GM12878 (cell line): ENCODE measurements around the gene COL4A5.
A peak's percentile ranks its signal among the peaks of the same experiment; 100 is the strongest.

Experiments
- HCFC1 ChIP-seq: fragments of 150-350 bp; IDR thresholded peaks from 2 replicates; pipeline ENCODE4 v1.6.1; 2014; ENCODE audit warnings: low read length
- TF ChIP-seq, protein P1 (sequence below), 3 experiments: IDR thresholded peaks in 2 of 3; conservative IDR thresholded peaks in 1 of 3; 2 replicates each; pipeline ENCODE4 v1.5.1; 2011; ENCODE audit warnings: low read depth in 3 of 3, low read length in 3 of 3, mild to moderate bottlenecking in 3 of 3, control low read depth in 2 of 3, moderate library complexity in 2 of 3, inconsistent platforms in 1 of 3, mixed read lengths in 1 of 3; ENCODE audit not compliant: control insufficient read depth in 2 of 3, insufficient read depth in 1 of 3; ENCODE audit errors: extremely low read depth in 1 of 3
- TF ChIP-seq, protein P2 (sequence below): IDR thresholded peaks from 2 replicates; pipeline ENCODE4 v1.6.1; 2012; ENCODE audit warnings: low read length, inconsistent platforms
- TF ChIP-seq, protein P3 (sequence below): IDR thresholded peaks from 2 replicates; pipeline ENCODE4 v1.6.1; 2011; ENCODE audit warnings: borderline replicate concordance, low read depth, mild to moderate bottlenecking, moderate library complexity, mixed read lengths, low read length; ENCODE audit not compliant: insufficient read depth; ENCODE audit errors: extremely low read length

DNA sequence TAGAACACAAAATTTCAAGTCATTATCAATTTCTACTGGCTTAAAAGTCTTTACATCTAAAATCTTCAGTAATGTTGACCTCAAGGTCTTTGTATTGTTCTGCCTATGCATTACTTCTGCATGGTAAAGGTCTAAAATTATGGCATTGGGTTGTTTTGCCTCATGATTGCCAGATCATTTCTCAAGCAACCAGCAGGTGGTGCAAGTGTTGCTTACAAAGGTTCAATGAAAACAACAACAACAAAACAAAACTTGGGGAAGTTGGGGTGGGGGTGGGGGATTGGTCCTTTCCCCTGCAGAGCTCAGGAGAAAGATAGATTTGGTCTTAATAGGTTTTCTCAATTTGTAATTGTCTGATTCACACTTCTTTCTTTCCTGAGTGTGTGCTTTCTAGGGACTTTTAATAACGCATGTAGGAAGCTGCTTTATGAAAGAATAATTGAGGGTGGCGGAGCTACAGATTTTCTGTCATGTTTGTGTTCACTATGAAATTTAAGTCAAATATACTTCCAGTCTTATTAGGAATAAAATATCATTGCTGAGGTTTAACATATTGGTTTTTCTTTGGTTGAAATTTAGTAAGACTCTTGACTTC lies 145.1 kb downstream of the COL4A5 start:
- TF ChIP-seq, protein P1, sequence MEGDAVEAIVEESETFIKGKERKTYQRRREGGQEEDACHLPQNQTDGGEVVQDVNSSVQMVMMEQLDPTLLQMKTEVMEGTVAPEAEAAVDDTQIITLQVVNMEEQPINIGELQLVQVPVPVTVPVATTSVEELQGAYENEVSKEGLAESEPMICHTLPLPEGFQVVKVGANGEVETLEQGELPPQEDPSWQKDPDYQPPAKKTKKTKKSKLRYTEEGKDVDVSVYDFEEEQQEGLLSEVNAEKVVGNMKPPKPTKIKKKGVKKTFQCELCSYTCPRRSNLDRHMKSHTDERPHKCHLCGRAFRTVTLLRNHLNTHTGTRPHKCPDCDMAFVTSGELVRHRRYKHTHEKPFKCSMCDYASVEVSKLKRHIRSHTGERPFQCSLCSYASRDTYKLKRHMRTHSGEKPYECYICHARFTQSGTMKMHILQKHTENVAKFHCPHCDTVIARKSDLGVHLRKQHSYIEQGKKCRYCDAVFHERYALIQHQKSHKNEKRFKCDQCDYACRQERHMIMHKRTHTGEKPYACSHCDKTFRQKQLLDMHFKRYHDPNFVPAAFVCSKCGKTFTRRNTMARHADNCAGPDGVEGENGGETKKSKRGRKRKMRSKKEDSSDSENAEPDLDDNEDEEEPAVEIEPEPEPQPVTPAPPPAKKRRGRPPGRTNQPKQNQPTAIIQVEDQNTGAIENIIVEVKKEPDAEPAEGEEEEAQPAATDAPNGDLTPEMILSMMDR (IDR thresholded peaks at IDR 0.05 in 2 of 3, conservative IDR thresholded peaks at IDR 0.05 in 1 of 3; ENCODE audit: control insufficient read depth in 2 of 3, extremely low read depth in 1 of 3, insufficient read depth in 1 of 3, low read depth in 3 of 3, low read length in 3 of 3), result peak; percentile 46 to 60 (median 52); a peak in 5 of 6 replicates
- TF ChIP-seq HCFC1, result no peak
- TF ChIP-seq, protein P2, sequence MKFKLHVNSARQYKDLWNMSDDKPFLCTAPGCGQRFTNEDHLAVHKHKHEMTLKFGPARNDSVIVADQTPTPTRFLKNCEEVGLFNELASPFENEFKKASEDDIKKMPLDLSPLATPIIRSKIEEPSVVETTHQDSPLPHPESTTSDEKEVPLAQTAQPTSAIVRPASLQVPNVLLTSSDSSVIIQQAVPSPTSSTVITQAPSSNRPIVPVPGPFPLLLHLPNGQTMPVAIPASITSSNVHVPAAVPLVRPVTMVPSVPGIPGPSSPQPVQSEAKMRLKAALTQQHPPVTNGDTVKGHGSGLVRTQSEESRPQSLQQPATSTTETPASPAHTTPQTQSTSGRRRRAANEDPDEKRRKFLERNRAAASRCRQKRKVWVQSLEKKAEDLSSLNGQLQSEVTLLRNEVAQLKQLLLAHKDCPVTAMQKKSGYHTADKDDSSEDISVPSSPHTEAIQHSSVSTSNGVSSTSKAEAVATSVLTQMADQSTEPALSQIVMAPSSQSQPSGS, result no peak
- TF ChIP-seq, protein P3, sequence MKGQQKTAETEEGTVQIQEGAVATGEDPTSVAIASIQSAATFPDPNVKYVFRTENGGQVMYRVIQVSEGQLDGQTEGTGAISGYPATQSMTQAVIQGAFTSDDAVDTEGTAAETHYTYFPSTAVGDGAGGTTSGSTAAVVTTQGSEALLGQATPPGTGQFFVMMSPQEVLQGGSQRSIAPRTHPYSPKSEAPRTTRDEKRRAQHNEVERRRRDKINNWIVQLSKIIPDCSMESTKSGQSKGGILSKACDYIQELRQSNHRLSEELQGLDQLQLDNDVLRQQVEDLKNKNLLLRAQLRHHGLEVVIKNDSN, result no peak
